ENCODE measurements around the gene ANO3. TPM values are rescaled to one million over a fixed set of nuclear protein-coding genes. Genes with fewer than 3 reads are reported as not detected.

The ANO3 gene
- total and polyA plus RNA-seq, 4 experiments from 2014 or later, result not detected

GRCh38 chr11:26473216-26474194 lies 141.6 kb downstream of the ANO3 start:
- POLR2A ChIA-PET (ENCODE audit: partially characterized antibody), result no interaction called here
- Histone ChIP-seq H3K36me3 (ENCODE audit: insufficient read depth, low read length) (no peaks in the 10 kb centered on the region), H3K4me3 (ENCODE audit: low read length in 2 of 2) (no peak overlapping the region), H3K9me3 (ENCODE audit: control insufficient read depth in 1 of 2, low read length in 2 of 2) (no peaks in the 10 kb centered on the region), H3K27ac (ENCODE audit: low read depth, low read length) (no peak overlapping the region), H3K4me1 (ENCODE audit: insufficient read depth, low read length) (no peaks in the 10 kb centered on the region), H3K27me3 (ENCODE audit: insufficient read depth, low read length) (no peaks in the 10 kb centered on the region)
- H3K4me1 Mint-ChIP-seq, result no peaks in the 10 kb centered on the region
- no peaks in the 10 kb centered on the region for H3K36me3 Mint-ChIP-seq
- H3K4me3 Mint-ChIP-seq, result no peak overlapping the region
- no peaks in the 10 kb centered on the region for H3K27me3 Mint-ChIP-seq
- CTCF ChIA-PET (ENCODE audit: partially characterized antibody), result no interaction called here
- no peak overlapping the region for H3K27ac Mint-ChIP-seq
- intact Hi-C loops (cut with micrococcal nuclease), result no loop called here
- DNase-seq, result no peak
- peaks cover 0 to 4% (median 0%) of the 10 kb centered on the region in 8 donors for H3K9me3 Mint-ChIP-seq

- peaks cover 0 to 4% (median 0%) of the 10 kb centered on the region in 8 donors for H3K9me3 Mint-ChIP-seq
- intact Hi-C loops (cut with micrococcal nuclease), result no loop called here
These were observed 142.5 kb downstream of the ANO3 start for GRCh38 chr11:26474401-26474800.

GRCh38 chr11:26477396-26477795 lies 145.5 kb downstream of the ANO3 start:
- POLR2A ChIA-PET (ENCODE audit: partially characterized antibody), result no interaction called here
- no peak overlapping the region for H3K27ac Mint-ChIP-seq
- CTCF ChIA-PET (ENCODE audit: partially characterized antibody), result no interaction called here
- Histone ChIP-seq H3K36me3 (ENCODE audit: insufficient read depth, low read length) (no peaks in the 10 kb centered on the region), H3K4me3 (ENCODE audit: low read length in 2 of 2) (no peak overlapping the region), H3K27ac (ENCODE audit: low read depth, low read length) (no peak overlapping the region), H3K9me3 (ENCODE audit: control insufficient read depth in 1 of 2, low read length in 2 of 2) (no peaks in the 10 kb centered on the region), H3K4me1 (ENCODE audit: insufficient read depth, low read length) (no peaks in the 10 kb centered on the region), H3K27me3 (ENCODE audit: insufficient read depth, low read length) (no peaks in the 10 kb centered on the region)
- DNase-seq, result no peak
- H3K36me3 Mint-ChIP-seq, result no peaks in the 10 kb centered on the region
- H3K4me3 Mint-ChIP-seq, result no peak overlapping the region
- intact Hi-C loops (cut with micrococcal nuclease), result no loop called here
- peaks cover 0 to 6% (median 0%) of the 10 kb centered on the region in 8 donors for H3K9me3 Mint-ChIP-seq
- H3K4me1 Mint-ChIP-seq, result no peaks in the 10 kb centered on the region
- H3K27me3 Mint-ChIP-seq, result no peaks in the 10 kb centered on the region

More at GRCh38 chr11:26474401-26474800, 142.5 kb downstream of the ANO3 start:
- POLR2A ChIA-PET (ENCODE audit: partially characterized antibody), result no interaction called here
- no peaks in the 10 kb centered on the region for H3K27me3 Mint-ChIP-seq
- H3K4me1 ChIP-seq (ENCODE audit: insufficient read depth, low read length), result no peaks in the 10 kb centered on the region
- no peak overlapping the region for H3K4me3 Mint-ChIP-seq
- no peak overlapping the region for H3K27ac ChIP-seq (ENCODE audit: low read depth, low read length)
- H3K27ac Mint-ChIP-seq, result no peak overlapping the region
- no peaks in the 10 kb centered on the region for H3K9me3 ChIP-seq (ENCODE audit: control insufficient read depth in 1 of 2, low read length in 2 of 2)
- DNase-seq, result no peak
- no peaks in the 10 kb centered on the region for H3K36me3 Mint-ChIP-seq
- no peaks in the 10 kb centered on the region for H3K4me1 Mint-ChIP-seq
- H3K36me3 ChIP-seq (ENCODE audit: insufficient read depth, low read length), result no peaks in the 10 kb centered on the region
- no peaks in the 10 kb centered on the region for H3K27me3 ChIP-seq (ENCODE audit: insufficient read depth, low read length)
- no peak overlapping the region for H3K4me3 ChIP-seq (ENCODE audit: low read length in 2 of 2)
- CTCF ChIA-PET (ENCODE audit: partially characterized antibody), result no interaction called here

- ChIA-PET CTCF (ENCODE audit: partially characterized antibody) (no interaction called here), POLR2A (ENCODE audit: partially characterized antibody) (no interaction called here)
- Mint-ChIP-seq H3K27me3 (no peaks in the 10 kb centered on the region), H3K36me3 (no peaks in the 10 kb centered on the region), H3K4me3 (no peak overlapping the region), H3K27ac (no peak overlapping the region), H3K9me3 (peaks cover 0 to 13% (median 5%) of the 10 kb centered on the region in 8 donors), H3K4me1 (no peaks in the 10 kb centered on the region)
- no peak overlapping the region for H3K4me3 ChIP-seq (ENCODE audit: low read length in 2 of 2)
- H3K9me3 ChIP-seq (ENCODE audit: control insufficient read depth in 1 of 2, low read length in 2 of 2), result no peaks in the 10 kb centered on the region
- no peak overlapping the region for H3K27ac ChIP-seq (ENCODE audit: low read depth, low read length)
- no peaks in the 10 kb centered on the region for H3K27me3 ChIP-seq (ENCODE audit: insufficient read depth, low read length)
- no peaks in the 10 kb centered on the region for H3K4me1 ChIP-seq (ENCODE audit: insufficient read depth, low read length)
- H3K36me3 ChIP-seq (ENCODE audit: insufficient read depth, low read length), result no peaks in the 10 kb centered on the region
- intact Hi-C loops (cut with micrococcal nuclease), result no loop called here
- DNase-seq, result no peak
These were observed 146.8 kb downstream of the ANO3 start for GRCh38 chr11:26478710-26479109.

GRCh38 chr11:26480041-26480440 lies 148.1 kb downstream of the ANO3 start:
- H3K4me3 ChIP-seq (ENCODE audit: low read length in 2 of 2), result no peak overlapping the region

GRCh38 chr11:26483108-26483507 lies 151.2 kb downstream of the ANO3 start:
- Histone ChIP-seq H3K27ac (ENCODE audit: low read depth, low read length) (no peak overlapping the region), H3K27me3 (ENCODE audit: insufficient read depth, low read length) (no peaks in the 10 kb centered on the region), H3K36me3 (ENCODE audit: insufficient read depth, low read length) (no peaks in the 10 kb centered on the region), H3K4me3 (ENCODE audit: low read length in 2 of 2) (no peak overlapping the region), H3K4me1 (ENCODE audit: insufficient read depth, low read length) (no peaks in the 10 kb centered on the region), H3K9me3 (ENCODE audit: control insufficient read depth in 1 of 2, low read length in 2 of 2) (no peaks in the 10 kb centered on the region)
- intact Hi-C loops (cut with micrococcal nuclease), result no loop called here
- Mint-ChIP-seq H3K27me3 (no peaks in the 10 kb centered on the region), H3K4me1 (no peaks in the 10 kb centered on the region), H3K36me3 (no peaks in the 10 kb centered on the region), H3K4me3 (no peak overlapping the region), H3K9me3 (peaks cover 1 to 34% (median 17%) of the 10 kb centered on the region in 8 donors), H3K27ac (no peak overlapping the region)
- DNase-seq, result no peak
- CTCF ChIA-PET (ENCODE audit: partially characterized antibody), result no interaction called here
- POLR2A ChIA-PET (ENCODE audit: partially characterized antibody), result no interaction called here

More at GRCh38 chr11:26480041-26480440, 148.1 kb downstream of the ANO3 start:
- no peaks in the 10 kb centered on the region for H3K27me3 ChIP-seq (ENCODE audit: insufficient read depth, low read length)
- no peak overlapping the region for H3K27ac ChIP-seq (ENCODE audit: low read depth, low read length)
- no peaks in the 10 kb centered on the region for H3K4me1 Mint-ChIP-seq
- H3K4me3 Mint-ChIP-seq, result no peak overlapping the region
- intact Hi-C loops (cut with micrococcal nuclease), result no loop called here
- H3K9me3 Mint-ChIP-seq, result peaks cover 0 to 17% (median 7%) of the 10 kb centered on the region in 8 donors
- H3K9me3 ChIP-seq (ENCODE audit: control insufficient read depth in 1 of 2, low read length in 2 of 2), result no peaks in the 10 kb centered on the region
- CTCF ChIA-PET (ENCODE audit: partially characterized antibody), result no interaction called here
- no peaks in the 10 kb centered on the region for H3K36me3 ChIP-seq (ENCODE audit: insufficient read depth, low read length)
- no peaks in the 10 kb centered on the region for H3K36me3 Mint-ChIP-seq
- POLR2A ChIA-PET (ENCODE audit: partially characterized antibody), result no interaction called here
- DNase-seq, result no peak
- no peaks in the 10 kb centered on the region for H3K4me1 ChIP-seq (ENCODE audit: insufficient read depth, low read length)
- no peak overlapping the region for H3K27ac Mint-ChIP-seq
- H3K27me3 Mint-ChIP-seq, result no peaks in the 10 kb centered on the region

- Mint-ChIP-seq H3K9me3 (peaks cover 3 to 22% (median 14%) of the 10 kb centered on the region in 8 donors), H3K27ac (no peak overlapping the region), H3K36me3 (no peaks in the 10 kb centered on the region), H3K4me1 (no peaks in the 10 kb centered on the region), H3K4me3 (no peak overlapping the region), H3K27me3 (no peaks in the 10 kb centered on the region)
- ChIA-PET POLR2A (ENCODE audit: partially characterized antibody) (no interaction called here), CTCF (ENCODE audit: partially characterized antibody) (no interaction called here)
- no peaks in the 10 kb centered on the region for H3K36me3 ChIP-seq (ENCODE audit: insufficient read depth, low read length)
- no peaks in the 10 kb centered on the region for H3K9me3 ChIP-seq (ENCODE audit: control insufficient read depth in 1 of 2, low read length in 2 of 2)
- no peaks in the 10 kb centered on the region for H3K4me1 ChIP-seq (ENCODE audit: insufficient read depth, low read length)
- intact Hi-C loops (cut with micrococcal nuclease), result no loop called here
- H3K27ac ChIP-seq (ENCODE audit: low read depth, low read length), result no peak overlapping the region
- no peak overlapping the region for H3K4me3 ChIP-seq (ENCODE audit: low read length in 2 of 2)
- no peaks in the 10 kb centered on the region for H3K27me3 ChIP-seq (ENCODE audit: insufficient read depth, low read length)
- DNase-seq, result no peak
These were observed 158.6 kb downstream of the ANO3 start for GRCh38 chr11:26490546-26490945.

Measured in CD4-positive, alpha-beta memory T cell (primary cell).